ENCODE measurements around the gene OCSTAMP.

GRCh38 chr20:46559001-46559400, 8.5 kb upstream of the OCSTAMP start:
- TF ChIP-seq CTCF (IDR thresholded peaks at IDR 0.05) (no peak), ZFX (IDR thresholded peaks at IDR 0.05; ENCODE audit: borderline replicate concordance) (no peak)

Measured in 22Rv1 (cell line).